SH-SY5Y (cell line): ENCODE results near the gene CFAP410.

ENCODE experiments used
- GATA2 ChIP-seq: IDR thresholded peaks from 2 replicates; pipeline ENCODE4 v1.6.1; 2011; ENCODE audit warnings: mild to moderate bottlenecking, low read depth, low read length
- GATA3 ChIP-seq: IDR thresholded peaks from 2 replicates; pipeline ENCODE4 v1.6.1; 2011; ENCODE audit warnings: low read depth, mild to moderate bottlenecking, low read length, moderate library complexity

Gene CFAP410

GRCh38 chr21:44324106-44324853 is 14.9 kb downstream of the CFAP410 start:
- TF ChIP-seq GATA3: no peak
- TF ChIP-seq GATA2: no peak

- TF ChIP-seq GATA3: no peak
- no peak for TF ChIP-seq GATA2
Observed at GRCh38 chr21:44323591-44323990, 15.6 kb downstream of the CFAP410 start.

GRCh38 chr21:44322621-44323325 is 16.4 kb downstream of the CFAP410 start:
- TF ChIP-seq GATA3 (no peak), GATA2 (no peak)

GRCh38 chr21:44321846-44322450 is 17.2 kb downstream of the CFAP410 start:
- no peak for TF ChIP-seq GATA2
- TF ChIP-seq GATA3: no peak

- TF ChIP-seq GATA2 (no peak), GATA3 (no peak)
Observed at GRCh38 chr21:44320847-44321246, 18.3 kb downstream of the CFAP410 start.

GRCh38 chr21:44319407-44320065 is 19.7 kb downstream of the CFAP410 start:
- no peak for TF ChIP-seq GATA2
- no peak for TF ChIP-seq GATA3

GRCh38 chr21:44318489-44319285 is 20.5 kb downstream of the CFAP410 start:
- no peak for TF ChIP-seq GATA2
- TF ChIP-seq GATA3: no peak

GRCh38 chr21:44317871-44318270 is 21.3 kb downstream of the CFAP410 start:
- TF ChIP-seq GATA2 (no peak), GATA3 (no peak)

- no peak for TF ChIP-seq GATA3
- TF ChIP-seq GATA2: no peak
Observed at GRCh38 chr21:44317241-44317782, 21.9 kb downstream of the CFAP410 start.

GRCh38 chr21:44316277-44316900 is 22.8 kb downstream of the CFAP410 start:
- no peak for TF ChIP-seq GATA3
- TF ChIP-seq GATA2: no peak

GRCh38 chr21:44315691-44316203 is 23.4 kb downstream of the CFAP410 start:
- TF ChIP-seq GATA3: no peak
- no peak for TF ChIP-seq GATA2

GRCh38 chr21:44314561-44314960 is 24.6 kb downstream of the CFAP410 start:
- TF ChIP-seq GATA2 (no peak), GATA3 (no peak)

GRCh38 chr21:44314128-44314527 is 25.1 kb downstream of the CFAP410 start:
- no peak for TF ChIP-seq GATA3
- TF ChIP-seq GATA2: no peak

GRCh38 chr21:44313451-44313850 is 25.7 kb downstream of the CFAP410 start:
- no peak for TF ChIP-seq GATA2
- no peak for TF ChIP-seq GATA3
